ENCODE data around the gene RSKR.
"Not testable (repeated sequence)": the region's sequence is repeated elsewhere in the genome, so short reads cannot be mapped to it uniquely, and the experiment has no call there.

Gene RSKR

GRCh38 chr17:28576758-28577465 lies 37.1 kb downstream of the RSKR start, which contains the start of gene ALDOC:
TSS of gene ALDOC (minus strand) at chr17:28576895. CDS start at chr17:28575532, 1,363 bp downstream.
- no peak for DNase-seq

GRCh38 chr17:28576016-28576415 lies 38.0 kb downstream of the RSKR start:
- not testable (repeated sequence) for DNase-seq

- DNase-seq, result no peak
These were observed 38.7 kb downstream of the RSKR start for GRCh38 chr17:28575126-28575795.

GRCh38 chr17:28574526-28574925 lies 39.5 kb downstream of the RSKR start:
- no peak for DNase-seq

- no peak for DNase-seq
These were observed 40.0 kb downstream of the RSKR start for GRCh38 chr17:28573966-28574480.

GRCh38 chr17:28573521-28573920 lies 40.5 kb downstream of the RSKR start:
- DNase-seq, result no peak

- DNase-seq, result no peak
These were observed 41.0 kb downstream of the RSKR start for GRCh38 chr17:28573040-28573380.

GRCh38 chr17:28572259-28573039 lies 41.5 kb downstream of the RSKR start:
- no peak for DNase-seq

- peak; percentile 66 for DNase-seq
These were observed 42.4 kb downstream of the RSKR start, which contains the start of gene PIGS for GRCh38 chr17:28571361-28572122. TSS of gene PIGS (minus strand) at chr17:28571524. CDS start at chr17:28571496, 28 bp downstream.

- no peak for DNase-seq
These were observed 43.1 kb downstream of the RSKR start for GRCh38 chr17:28570716-28571360.

- no peak for DNase-seq
These were observed 44.5 kb downstream of the RSKR start for GRCh38 chr17:28569446-28569845.

GRCh38 chr17:28567604-28568003 lies 46.4 kb downstream of the RSKR start:
- DNase-seq, result no peak

- no peak for DNase-seq
These were observed 50.5 kb downstream of the RSKR start for GRCh38 chr17:28563475-28563874.

All from NCI-H1417 treated with DMSO at 0.1 percent for 48 hours (cell line).